Measurements from ENCODE around the gene INPP5A.
"Not testable (repeated sequence)": the region's sequence is repeated elsewhere in the genome, so short reads cannot be mapped to it uniquely, and the experiment has no call there.

INPP5A gene

DNA sequence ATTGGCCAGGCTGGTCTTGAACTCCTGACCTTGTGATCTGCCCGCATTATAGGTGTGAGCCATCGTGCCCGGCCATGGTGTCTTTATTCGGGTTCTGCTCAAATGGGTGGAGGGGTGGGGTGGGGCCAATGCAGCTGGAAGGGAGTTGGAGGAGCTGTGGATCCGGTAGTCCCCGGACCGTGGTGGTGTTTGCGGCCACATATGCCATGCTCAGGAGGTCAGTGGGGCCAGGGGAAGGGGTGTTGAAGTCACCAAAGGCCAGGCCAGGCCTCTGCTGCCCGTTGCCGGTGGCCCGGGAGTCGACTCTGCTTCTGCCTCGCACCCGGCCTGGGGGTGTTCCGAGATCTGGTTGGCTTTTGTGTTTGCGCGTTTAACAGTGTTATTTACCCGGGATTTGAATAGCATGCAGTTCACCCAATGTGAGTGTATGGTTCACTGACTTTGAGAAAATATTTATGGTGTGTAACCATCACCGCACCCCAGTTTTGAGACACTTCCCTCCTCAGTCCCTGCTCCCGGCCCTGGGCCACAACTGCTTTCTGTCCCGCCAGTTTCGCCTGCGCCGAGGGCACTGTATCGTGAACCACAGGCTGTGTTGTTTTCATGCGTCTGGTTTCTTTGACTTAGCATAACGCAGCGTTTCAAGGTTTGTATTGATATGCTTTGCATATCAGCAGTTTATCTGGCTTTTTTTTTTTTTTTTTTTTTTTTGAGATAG is 10.7 kb downstream of the INPP5A start:
- no peak for DNase-seq (ENCODE audit: low read depth)
- no peak overlapping the region for H3K4me3 ChIP-seq (replicated peaks; ENCODE audit: low read depth, low read length)
- TF ChIP-seq, protein P1, sequence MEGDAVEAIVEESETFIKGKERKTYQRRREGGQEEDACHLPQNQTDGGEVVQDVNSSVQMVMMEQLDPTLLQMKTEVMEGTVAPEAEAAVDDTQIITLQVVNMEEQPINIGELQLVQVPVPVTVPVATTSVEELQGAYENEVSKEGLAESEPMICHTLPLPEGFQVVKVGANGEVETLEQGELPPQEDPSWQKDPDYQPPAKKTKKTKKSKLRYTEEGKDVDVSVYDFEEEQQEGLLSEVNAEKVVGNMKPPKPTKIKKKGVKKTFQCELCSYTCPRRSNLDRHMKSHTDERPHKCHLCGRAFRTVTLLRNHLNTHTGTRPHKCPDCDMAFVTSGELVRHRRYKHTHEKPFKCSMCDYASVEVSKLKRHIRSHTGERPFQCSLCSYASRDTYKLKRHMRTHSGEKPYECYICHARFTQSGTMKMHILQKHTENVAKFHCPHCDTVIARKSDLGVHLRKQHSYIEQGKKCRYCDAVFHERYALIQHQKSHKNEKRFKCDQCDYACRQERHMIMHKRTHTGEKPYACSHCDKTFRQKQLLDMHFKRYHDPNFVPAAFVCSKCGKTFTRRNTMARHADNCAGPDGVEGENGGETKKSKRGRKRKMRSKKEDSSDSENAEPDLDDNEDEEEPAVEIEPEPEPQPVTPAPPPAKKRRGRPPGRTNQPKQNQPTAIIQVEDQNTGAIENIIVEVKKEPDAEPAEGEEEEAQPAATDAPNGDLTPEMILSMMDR (IDR thresholded peaks at IDR 0.05; ENCODE audit: low read length, missing control alignments): no peak

DNA sequence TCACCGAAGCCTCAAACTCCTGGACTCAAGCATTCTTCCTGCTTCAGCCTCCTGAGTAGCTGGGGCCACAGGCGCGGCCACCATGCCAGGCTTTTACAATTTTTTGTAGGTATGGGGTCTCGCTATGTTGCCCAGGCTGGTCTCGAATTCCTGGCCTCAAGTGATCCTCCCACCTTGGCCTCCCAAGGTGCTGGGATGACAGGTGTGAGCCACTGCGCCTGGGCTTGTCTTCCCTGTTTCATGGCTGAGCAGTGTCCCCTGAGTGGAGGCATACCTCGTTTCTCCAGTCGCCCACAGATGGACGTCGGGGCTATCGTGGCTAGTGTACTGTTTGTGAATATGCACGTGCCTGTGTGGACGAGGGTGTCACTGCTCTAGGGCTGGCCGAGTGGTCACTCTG is 11.3 kb downstream of the INPP5A start:
- H3K4me3 ChIP-seq (replicated peaks; ENCODE audit: low read depth, low read length): no peak overlapping the region
- TF ChIP-seq, protein P1 (IDR thresholded peaks at IDR 0.05; ENCODE audit: low read length, missing control alignments): no peak
- no peak for DNase-seq (ENCODE audit: low read depth)

DNA sequence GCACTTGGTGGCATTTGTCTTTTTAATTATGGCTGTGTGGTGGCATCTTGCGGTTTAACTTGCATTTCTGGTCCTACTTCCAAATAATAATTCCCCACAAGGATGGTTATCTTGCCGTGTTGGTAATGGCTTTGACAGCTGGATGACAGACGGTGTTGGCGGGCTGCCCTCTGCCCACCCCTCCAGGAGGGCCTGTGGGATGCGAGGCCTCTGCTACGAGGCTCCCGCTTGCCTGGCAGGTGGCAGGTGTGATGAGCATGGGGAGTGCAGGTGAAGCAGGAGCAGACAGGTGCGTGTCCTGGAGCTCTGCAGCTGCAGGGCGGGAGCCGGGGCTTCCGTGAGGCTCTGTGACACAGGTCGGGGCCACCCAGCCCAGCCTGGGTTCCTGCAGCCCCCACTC is 11.8 kb downstream of the INPP5A start:
- TF ChIP-seq, protein P1 (IDR thresholded peaks at IDR 0.05; ENCODE audit: low read length, missing control alignments): no peak
- H3K4me3 ChIP-seq (replicated peaks; ENCODE audit: low read depth, low read length): no peak overlapping the region

DNA sequence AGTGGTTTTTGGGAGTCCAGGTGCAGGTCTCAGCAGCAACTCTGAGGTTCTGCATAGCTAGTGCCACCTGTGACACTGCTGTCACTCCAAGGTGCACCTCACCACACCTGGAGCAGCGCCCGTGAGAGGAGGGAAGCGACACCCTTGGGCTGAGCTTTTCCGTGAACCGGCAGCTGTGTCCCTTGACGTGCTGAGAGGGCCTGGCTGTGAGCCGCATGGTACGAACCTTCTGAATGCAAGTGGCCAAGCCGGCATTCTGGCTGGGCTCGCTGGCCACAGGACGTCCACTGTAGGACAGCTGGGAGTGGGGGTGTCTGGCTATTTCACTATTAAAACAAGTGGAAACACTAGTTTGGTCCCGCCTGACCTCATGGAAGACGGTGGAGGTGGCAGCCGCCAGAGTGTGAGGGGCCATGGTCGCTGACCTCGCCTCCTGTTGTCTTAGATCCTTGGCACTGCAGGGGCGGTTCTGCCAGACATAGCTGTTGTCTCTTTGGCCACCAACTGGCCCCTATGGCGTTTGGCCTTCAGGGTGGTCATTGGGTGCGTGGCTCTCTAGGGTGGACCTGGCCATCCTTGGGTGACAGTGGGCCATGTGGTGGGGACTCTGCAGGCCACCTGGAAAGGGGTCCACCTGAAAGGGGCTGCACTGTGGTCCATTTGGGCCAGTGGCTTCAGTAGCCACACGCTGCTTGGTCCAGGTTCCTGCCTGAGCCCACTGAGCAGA is 12.9 kb downstream of the INPP5A start:
- TF ChIP-seq, protein P1 (IDR thresholded peaks at IDR 0.05; ENCODE audit: low read length, missing control alignments): no peak
- H3K4me3 ChIP-seq (replicated peaks; ENCODE audit: low read depth, low read length): no peak overlapping the region
- no peak for DNase-seq (ENCODE audit: low read depth)

More for the DNA sequence above, 11.8 kb downstream of the INPP5A start:
- no peak for DNase-seq (ENCODE audit: low read depth)

DNA sequence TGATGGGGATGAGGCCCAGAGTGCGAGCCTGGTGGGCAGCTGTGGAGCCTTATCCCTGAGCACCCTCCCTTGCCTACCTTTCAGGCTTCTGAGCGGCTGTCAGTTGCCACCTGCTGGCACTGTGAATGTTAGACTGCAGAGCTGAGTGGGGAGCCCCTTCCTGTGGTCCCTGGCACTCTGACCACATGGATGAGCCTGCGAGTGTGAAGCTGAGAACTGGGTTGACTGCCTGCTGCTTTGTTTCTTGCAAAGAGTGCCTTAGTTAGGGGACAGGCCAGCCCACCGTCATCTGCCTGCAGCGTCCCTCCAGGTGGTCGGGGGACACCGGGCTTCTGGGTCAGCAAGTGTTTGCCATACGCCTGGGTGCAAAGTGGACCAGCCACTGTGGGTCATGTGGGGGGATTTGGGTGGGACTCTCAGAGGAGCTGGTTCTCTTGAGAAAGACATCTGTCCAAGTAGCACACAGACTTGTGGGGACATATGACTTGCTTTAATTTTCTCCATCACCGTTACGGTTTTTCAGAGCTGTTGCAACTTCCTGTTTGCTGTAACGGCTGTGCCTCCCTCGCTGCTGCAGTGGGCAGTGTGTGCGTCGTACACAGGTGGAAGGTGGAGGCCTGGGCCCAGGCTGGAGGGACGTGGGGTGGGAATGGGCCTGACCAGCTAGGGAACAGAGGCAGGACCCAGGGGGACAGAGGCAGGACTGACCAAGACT is 13.7 kb downstream of the INPP5A start:
- DNase-seq (ENCODE audit: low read depth): no peak

DNA sequence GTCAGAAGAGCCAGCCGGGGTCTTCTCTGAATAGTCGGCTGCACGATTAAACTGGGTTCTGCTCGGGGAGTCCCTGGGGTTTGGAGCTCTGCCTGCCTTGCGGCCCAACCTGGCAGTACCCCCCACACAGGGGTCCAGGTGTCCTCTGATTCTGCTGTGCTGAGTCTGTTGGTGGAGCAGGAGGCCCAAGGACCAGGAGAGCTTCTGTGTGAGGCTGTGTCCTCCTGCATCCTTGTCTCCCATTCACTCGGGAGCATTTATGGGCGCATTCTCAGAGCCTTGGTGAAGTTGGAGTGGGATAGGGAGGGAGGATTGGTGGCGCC is 14.2 kb downstream of the INPP5A start:
- no peak overlapping the region for H3K4me3 ChIP-seq (replicated peaks; ENCODE audit: low read depth, low read length)
- DNase-seq (ENCODE audit: low read depth): no peak
- TF ChIP-seq, protein P1 (IDR thresholded peaks at IDR 0.05; ENCODE audit: low read length, missing control alignments): no peak

More for the DNA sequence above, 13.7 kb downstream of the INPP5A start:
- H3K4me3 ChIP-seq (replicated peaks; ENCODE audit: low read depth, low read length): no peak overlapping the region
- TF ChIP-seq, protein P1 (IDR thresholded peaks at IDR 0.05; ENCODE audit: low read length, missing control alignments): no peak

DNA sequence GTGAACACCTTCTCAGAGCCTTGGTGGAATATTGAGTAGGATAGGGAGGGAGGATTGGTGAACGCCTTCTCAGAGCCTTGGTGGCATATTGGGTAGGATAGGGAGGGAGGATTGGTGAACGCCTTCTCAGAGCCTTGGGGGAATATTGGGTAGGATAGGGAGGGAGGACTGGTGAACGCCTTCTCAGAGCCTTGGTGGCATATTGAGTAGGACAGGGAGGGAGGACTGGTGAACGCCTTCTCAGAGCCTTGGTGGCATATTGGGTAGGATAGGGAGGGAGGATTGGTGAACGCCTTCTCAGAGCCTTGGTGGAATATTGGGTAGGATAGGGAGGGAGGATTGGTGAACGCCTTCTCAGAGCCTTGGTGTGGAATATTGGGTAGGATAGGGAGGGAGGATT is 15.0 kb downstream of the INPP5A start:
- DNase-seq (ENCODE audit: low read depth); H3K4me3 ChIP-seq (replicated peaks; ENCODE audit: low read depth, low read length): not testable (repeated sequence)

DNA sequence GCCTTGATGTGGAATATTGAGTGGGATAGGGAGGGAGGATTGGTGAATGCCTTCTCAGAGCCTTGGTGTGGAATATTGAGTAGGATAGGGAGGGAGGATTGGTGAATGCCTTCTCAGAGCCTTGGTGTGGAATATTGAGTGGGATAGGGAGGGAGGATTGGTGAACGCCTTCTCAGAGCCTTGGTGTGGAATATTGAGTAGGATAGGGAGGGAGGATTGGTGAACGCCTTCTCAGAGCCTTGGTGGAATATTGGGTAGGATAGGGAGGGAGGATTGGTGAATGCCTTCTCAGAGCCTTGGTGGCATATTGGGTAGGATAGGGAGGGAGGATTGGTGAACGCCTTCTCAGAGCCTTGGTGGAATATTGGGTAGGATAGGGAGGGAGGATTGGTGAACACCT is 16.0 kb downstream of the INPP5A start:
- not testable (repeated sequence) for DNase-seq (ENCODE audit: low read depth); H3K4me3 ChIP-seq (replicated peaks; ENCODE audit: low read depth, low read length)
